Testis (tissue), 2 donors: ENCODE results near the gene TACC3.

Source experiments
- POLR2A ChIP-seq: fragments of 450-650 bp; IDR thresholded peaks from one replicate; pipeline ENCODE4 v1.6.1; 2017; ENCODE audit warnings: antibody characterized with exemption, mild to moderate bottlenecking, moderate library complexity
- TF ChIP-seq, protein P1 (sequence below), 3 experiments: fragments of 450-650 bp in 2 of 3; fragments of 200-600 bp in 1 of 3; sonication (generic) in 1 of 3; IDR thresholded peaks; one replicate each; pipeline ENCODE4 v1.5.1; 2016 to 2019; ENCODE audit warnings: antibody characterized with exemption in 3 of 3, mild to moderate bottlenecking in 2 of 3, moderate library complexity in 1 of 3

DNA sequence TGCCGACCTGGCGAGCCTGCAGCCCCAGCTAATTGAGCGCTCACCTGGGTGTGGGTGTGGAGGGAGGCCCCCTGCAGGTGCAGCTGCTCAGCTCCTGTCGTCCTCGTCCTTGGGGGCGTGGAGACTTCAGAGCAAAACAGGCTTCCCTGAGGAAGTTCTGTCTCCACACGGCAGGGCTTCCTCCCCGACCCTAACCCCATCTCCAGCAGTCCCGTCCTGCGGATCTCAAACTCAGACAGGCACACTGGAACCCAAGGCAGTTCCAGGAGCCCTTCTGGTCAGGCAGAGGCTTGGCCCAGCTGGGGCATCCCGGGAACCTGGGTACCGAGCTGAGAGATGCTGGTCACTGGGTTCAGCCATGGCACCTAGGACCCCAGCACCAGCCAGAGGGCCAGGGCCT is 24.4 kb downstream of the TACC3 start:
- TF ChIP-seq, protein P1, sequence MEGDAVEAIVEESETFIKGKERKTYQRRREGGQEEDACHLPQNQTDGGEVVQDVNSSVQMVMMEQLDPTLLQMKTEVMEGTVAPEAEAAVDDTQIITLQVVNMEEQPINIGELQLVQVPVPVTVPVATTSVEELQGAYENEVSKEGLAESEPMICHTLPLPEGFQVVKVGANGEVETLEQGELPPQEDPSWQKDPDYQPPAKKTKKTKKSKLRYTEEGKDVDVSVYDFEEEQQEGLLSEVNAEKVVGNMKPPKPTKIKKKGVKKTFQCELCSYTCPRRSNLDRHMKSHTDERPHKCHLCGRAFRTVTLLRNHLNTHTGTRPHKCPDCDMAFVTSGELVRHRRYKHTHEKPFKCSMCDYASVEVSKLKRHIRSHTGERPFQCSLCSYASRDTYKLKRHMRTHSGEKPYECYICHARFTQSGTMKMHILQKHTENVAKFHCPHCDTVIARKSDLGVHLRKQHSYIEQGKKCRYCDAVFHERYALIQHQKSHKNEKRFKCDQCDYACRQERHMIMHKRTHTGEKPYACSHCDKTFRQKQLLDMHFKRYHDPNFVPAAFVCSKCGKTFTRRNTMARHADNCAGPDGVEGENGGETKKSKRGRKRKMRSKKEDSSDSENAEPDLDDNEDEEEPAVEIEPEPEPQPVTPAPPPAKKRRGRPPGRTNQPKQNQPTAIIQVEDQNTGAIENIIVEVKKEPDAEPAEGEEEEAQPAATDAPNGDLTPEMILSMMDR (IDR thresholded peaks at IDR 0.05), result no peak
- no peak for TF ChIP-seq POLR2A
